ENCODE results near the gene RASSF8.

The RASSF8 gene

DNA sequence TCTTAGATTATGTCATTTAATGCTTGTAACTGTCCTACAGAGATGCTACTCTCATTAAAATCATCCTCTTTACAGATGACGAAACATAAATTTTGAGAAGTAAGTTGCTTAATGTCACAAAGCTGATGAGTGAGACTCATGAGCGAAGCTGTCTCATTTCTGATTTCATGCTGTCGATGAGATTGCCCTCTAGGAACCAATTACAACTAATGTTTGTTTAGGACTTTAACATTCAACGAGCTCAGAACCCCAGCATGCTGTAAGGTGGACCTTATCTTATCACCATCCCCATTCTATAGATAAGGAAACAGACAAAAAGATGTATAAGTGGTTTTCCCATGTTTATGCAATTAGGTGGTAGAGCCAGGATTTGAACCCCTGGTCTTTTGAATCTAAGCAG, 143.3 kb downstream of the RASSF8 start:
- no peak for DNase-seq

GRCh38 chr12:26102953-26103352, 144.5 kb downstream of the RASSF8 start:
- no peak for DNase-seq

GRCh38 chr12:26106347-26106746, 147.9 kb downstream of the RASSF8 start:
- DNase-seq, result no peak

DNA sequence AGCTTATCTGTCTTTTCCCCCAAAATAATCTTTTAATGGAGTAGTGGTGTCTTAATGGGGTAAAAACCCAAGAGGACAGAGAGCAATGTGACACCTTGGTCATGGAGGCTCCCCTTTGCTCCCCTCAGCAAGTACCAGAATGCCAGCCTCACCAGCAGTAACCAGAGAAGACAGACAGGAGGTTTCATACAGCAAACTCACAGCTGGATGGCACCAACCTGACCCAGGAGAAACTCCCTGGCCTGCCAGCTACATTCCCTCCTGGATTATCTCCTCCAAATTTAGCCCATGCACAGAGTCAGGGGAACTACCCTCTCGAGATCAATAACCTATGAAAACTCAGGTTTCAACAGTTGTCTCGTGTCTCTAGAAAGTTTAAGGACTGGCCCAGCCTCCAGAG, 150.4 kb downstream of the RASSF8 start:
- DNase-seq, result no peak

DNA sequence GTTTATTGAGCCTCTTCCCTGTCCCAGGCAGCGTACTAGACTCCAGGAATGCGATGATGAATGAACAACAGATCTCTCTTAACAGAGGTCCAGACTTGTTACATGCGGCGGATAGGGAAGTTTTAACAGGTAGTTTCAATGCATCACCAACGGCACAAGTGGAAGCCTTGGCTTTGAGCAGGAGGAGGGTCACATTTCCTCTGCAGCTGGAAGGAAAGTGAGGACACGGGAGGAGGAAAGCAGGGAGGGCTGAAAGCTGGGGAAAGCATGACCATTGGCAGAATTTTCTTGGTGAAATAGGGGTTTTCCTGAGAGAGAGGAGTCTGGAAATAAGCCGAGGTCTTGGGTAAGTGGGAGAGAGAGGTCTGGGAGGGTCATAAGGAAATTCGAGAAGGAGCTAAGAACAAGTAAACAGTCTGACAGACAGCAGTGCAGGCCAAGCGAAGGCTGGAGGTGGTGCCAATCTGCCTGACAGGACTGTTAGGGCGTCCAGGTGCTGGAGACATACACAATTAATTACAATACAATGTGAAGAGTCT, 150.9 kb downstream of the RASSF8 start:
- DNase-seq, result no peak

DNA sequence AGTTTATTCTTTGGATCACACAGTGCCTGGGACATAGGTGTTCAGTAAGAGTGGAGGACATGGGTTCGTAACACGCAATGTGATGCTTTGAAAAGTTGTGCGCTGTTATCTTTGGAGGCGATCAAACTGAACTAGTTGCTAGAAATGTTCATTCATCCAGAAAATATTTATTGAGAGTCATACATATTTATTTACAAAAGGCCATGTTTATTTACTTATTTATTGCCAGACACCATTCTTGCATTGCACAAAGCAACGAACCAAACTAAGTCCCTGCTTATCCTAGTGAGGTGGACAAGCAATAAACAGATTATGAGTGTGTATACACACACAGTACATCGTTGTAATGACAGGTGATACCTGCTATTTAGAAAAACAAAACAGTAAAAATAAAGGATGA, 153.8 kb downstream of the RASSF8 start:
- DNase-seq, result no peak

- DNase-seq, result no peak
These were observed 154.2 kb downstream of the RASSF8 start for GRCh38 chr12:26112703-26113147.

- DNase-seq, result peak in 5 of 58 donors; percentile 6 to 49 (median 33)
These were observed 154.7 kb downstream of the RASSF8 start for GRCh38 chr12:26113181-26113654.

- DNase-seq, result peak; percentile 55 to 95 (median 89)
These were observed 155.6 kb downstream of the RASSF8 start for GRCh38 chr12:26113853-26114719.

DNA sequence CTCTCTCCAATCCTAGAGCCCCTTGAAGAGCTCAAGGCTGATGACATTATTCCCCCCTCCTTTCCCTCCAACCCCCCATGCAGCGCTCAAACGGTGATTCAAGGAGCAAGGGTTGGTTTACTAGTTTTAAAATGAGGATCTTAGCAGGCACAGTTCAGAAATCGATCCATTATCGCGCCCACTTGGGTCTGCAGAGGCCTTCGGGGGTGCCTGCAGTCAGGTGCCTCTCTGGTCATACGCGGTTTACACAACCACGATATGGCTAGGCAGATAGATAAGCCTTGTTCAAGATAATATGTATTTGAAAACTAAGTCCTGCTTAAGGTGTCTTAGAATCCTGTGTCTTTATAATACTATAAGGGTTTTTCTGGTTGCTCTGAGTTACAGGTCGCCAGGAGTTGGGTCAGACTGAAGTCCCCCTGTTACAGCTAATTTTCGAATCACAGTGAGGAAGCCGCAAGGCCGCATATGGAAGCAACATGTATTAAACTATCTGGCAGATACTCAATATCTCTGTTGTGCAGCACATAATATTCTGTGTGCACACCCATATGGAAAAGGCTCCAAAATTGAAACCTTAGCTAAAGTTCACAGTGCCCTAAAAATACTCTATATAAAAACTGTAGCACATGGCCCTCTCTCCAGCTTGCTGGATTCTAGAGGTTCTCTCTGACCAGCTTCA, 156.4 kb downstream of the RASSF8 start:
- DNase-seq, result peak in 1 of 58 donors; percentile 54

- peak in 1 of 58 donors; percentile 27 for DNase-seq
These were observed 158.6 kb downstream of the RASSF8 start for GRCh38 chr12:26116829-26117715.

GRCh38 chr12:26118308-26118707, 159.8 kb downstream of the RASSF8 start:
- no peak for DNase-seq

- peak in 15 of 58 donors; percentile 9 to 71 (median 19) for DNase-seq
These were observed 161.0 kb downstream of the RASSF8 start for GRCh38 chr12:26119391-26119989.

- DNase-seq, result peak in 2 of 58 donors; percentile 23 to 25
These were observed 162.2 kb downstream of the RASSF8 start for GRCh38 chr12:26120561-26121274.

DNA sequence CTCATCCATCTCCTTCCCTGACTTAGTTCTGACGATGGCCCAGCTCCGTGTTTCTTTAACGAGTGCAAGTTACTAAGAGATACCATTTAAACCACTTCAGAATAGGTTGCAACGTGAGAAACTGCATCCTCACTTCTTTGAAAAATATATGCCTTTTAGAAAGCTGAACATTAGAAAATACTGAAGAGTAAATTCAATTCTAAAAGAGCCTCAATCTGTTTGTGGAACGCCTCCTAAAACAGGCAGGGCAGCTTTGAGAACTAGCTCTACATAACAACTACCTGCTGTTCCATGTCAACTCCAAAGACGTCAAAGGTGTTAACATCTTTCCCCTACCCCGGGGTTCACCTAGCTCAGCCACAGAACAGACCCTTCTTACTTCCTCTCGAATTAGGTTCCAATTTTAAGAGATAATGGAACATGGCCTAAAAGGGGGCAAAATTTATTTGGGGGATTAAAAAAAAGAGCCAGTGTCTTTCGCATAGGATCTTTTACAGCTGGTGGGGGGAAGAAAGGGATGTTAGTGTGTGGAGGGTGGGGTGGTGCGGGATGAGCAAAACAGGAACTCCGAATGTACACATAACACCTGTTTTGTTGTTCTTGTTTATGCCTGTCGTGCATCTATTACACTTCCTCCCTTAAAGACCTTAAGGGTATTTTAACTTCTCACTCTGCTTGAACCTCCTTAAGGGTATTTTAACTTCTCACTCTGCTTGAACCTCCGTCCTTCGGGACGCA, 163.0 kb downstream of the RASSF8 start:
- no peak for DNase-seq

DNA sequence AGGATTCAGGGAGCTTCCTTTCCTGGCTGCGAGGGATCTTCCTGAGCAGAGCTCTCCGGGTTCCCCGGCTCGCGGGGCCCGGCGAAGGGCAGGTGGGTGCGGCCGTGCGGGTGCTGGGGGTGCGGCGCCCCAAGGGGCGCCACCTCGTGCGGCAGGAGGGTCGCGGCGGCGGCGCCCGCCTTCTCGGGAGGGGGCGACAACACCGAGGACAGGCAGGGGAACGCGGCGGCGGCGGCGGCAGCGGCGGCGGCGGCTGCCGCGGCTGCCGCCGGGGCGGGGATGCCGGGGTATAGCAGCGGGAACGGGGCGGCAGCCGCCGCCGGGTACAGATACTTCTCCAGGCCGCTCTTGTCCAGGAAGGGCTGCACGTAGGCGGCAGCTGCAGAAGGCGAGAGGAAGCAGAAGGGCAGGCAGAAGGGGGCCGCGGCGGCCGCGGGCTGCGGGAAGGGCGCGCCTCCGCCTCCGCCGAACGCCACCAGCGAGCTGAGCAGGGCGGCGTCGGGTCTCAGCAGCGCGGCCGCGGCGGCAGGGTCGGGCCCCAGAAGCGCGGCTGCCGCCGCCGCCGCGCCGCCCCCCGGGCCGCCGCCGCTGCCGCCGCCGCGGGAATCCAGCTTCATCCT, 163.7 kb downstream of the RASSF8 start:
- DNase-seq, result peak in 6 of 58 donors; percentile 30 to 53 (median 46)

DNA sequence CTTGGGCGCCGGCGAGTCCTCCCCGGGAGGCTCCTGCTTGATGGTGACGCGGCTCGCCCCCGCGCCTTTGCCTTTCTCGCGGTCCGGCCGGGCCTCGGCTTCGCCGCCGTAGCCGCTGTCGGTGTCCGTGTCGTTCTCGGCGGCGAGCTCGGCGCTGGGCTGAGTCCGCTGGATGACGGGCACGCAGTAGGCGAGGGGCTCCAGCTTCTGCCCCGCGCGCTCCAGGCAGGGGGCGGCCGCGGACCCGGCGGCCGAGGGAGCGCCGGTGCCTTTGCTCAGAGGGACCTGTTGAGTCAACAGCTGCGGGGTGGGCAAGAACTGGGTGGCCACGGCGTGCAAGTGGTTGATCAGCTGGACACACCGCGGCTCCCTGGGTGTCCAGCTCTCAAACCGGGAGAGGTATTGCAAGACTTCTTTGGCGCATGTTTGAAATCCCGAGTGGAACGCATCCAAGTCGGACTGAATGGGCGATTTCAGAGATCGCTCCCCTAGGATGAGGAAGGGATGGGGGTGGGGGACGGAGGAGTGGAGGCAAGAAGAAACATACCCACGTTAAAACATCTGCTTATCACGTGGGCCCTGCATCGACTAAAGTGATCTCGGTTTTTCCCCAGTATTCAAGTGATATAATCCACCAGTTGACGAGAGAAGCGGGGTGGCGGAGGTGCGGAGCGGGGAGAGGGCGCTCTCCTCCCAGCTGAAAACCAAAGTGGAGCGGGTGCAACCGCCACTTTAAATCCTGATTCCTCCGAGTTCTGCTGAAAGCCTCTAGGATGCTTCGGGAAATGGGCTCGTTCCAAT, 164.4 kb downstream of the RASSF8 start:
- peak in 57 of 58 donors; percentile 19 to 91 (median 71) for DNase-seq
